Measurements from ENCODE around the gene AFDN.

AFDN gene

GRCh38 chr6:167817729-167818128 lies 9.0 kb upstream of the AFDN start:
- no peak for DNase-seq

- no peak for DNase-seq
These were observed 7.1 kb upstream of the AFDN start for GRCh38 chr6:167819576-167819975.

GRCh38 chr6:167820681-167821080 lies 6.0 kb upstream of the AFDN start:
- no peak for DNase-seq

- no peak for DNase-seq
These were observed 1.9 kb upstream of the AFDN start for GRCh38 chr6:167824591-167825331.

- DNase-seq: no peak
These were observed 1.1 kb upstream of the AFDN start for GRCh38 chr6:167825332-167826229.

- no peak for DNase-seq
These were observed 348 bp upstream of the AFDN start for GRCh38 chr6:167826230-167826895.

- no peak for DNase-seq
These were observed 1.0 kb downstream of the AFDN start for GRCh38 chr6:167827583-167828324.

GRCh38 chr6:167828325-167828956 lies 1.7 kb downstream of the AFDN start:
- DNase-seq: peak; percentile 7

GRCh38 chr6:167829513-167829912 lies 2.8 kb downstream of the AFDN start:
- no peak for DNase-seq

- DNase-seq: no peak
These were observed 4.6 kb downstream of the AFDN start for GRCh38 chr6:167831281-167831828.

GRCh38 chr6:167832497-167833395 lies 6.0 kb downstream of the AFDN start:
- no peak for DNase-seq

- DNase-seq: no peak
These were observed 6.7 kb downstream of the AFDN start for GRCh38 chr6:167833396-167833763.

GRCh38 chr6:167835260-167835659 lies 8.5 kb downstream of the AFDN start:
- no peak for DNase-seq

- no peak for DNase-seq
These were observed 10.0 kb downstream of the AFDN start for GRCh38 chr6:167836721-167837120.

- DNase-seq: no peak
These were observed 11.6 kb downstream of the AFDN start for GRCh38 chr6:167838207-167838748.

GRCh38 chr6:167839343-167839742 lies 12.6 kb downstream of the AFDN start:
- DNase-seq: no peak

- no peak for DNase-seq
These were observed 13.0 kb downstream of the AFDN start for GRCh38 chr6:167839755-167840154.

- DNase-seq: no peak
These were observed 13.4 kb downstream of the AFDN start for GRCh38 chr6:167840160-167840525.

- no peak for DNase-seq
These were observed 13.9 kb downstream of the AFDN start for GRCh38 chr6:167840526-167841179.

GRCh38 chr6:167841981-167842380 lies 15.3 kb downstream of the AFDN start:
- DNase-seq: no peak
